CD4-positive, alpha-beta T cell treated with Interleukin-4 for 4 hours (primary cell): Measurements from ENCODE around the gene KATNB1.
A peak's percentile ranks its signal among the peaks of the same experiment; 100 is the strongest.
"Not testable (repeated sequence)": the region's sequence is repeated elsewhere in the genome, so short reads cannot be mapped to it uniquely, and the experiment has no call there.

Experiments
- DNase-seq: peaks from one replicate; pipeline ENCODE4 v3.0.0-alpha.2; 2020

The KATNB1 gene

DNA sequence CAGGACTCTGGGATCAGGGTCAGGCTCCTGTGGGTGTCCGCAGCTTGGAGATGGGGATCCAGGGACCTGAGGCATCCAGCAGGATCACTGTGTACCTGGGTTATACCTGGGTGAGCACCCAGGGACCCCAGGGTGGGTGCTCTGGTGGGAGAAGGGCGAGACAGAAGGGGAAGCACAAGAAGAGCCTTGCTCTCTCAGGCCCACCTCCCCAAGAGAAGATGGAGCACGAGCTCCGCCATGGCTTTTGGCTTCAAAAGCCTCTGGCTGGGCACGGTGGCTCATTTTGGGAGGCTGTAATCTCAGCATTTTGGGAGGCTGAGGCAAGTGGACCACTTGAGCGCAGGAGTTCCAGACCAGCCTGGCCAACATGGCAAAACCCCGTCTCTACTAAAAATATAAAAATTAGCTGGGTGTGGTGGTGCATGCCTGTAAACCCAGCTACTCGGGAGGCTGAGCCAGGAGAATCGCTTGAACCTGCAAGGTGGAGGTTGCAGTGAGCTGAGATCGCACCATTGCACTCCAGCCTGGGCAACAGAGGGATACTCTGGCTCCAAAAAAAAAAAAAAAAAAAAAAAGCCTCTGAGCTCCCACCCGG lies 32.1 kb upstream of the KATNB1 start:
- DNase-seq: no peak

DNA sequence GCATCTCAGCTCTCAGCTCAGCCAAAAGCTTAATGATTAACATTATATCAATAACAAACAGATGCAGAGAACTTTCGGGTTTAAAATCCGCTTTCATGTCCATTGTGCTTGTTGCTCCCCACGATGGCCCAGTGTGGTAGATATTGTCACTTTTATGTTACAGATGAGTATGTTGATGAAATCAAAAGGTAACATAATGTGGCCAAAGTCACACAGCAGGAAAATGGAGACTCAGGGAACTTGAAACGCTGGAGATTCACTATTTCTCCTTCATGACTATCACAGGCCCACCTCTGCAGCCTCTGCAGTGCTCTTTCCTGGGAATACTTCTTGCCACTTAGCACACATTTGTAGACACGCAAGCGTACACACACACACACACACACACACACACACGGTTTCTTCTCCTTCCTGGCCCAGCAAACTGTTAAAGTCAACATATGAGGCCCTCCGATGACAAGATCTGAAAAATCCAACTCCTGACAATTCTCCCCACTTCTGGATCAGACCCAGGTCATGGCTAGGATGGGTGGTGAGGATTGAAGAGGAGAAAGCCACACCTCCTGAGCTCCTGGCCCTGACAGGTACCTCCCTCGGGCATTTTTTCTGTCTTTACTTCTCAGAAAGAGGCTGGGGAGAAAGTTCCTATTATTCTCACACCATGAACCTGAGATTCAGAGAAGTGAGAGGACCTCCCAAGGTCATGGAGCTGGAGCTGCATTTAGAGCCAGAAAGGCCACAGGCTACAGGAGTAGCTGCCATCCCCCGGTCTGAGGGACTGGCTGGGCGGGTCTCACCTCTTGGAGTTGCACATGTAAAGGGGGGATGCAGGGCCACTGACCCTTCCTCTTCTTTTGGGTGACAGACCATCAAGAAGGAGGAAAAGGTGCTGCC lies 31.3 kb upstream of the KATNB1 start:
- DNase-seq: no peak

DNA sequence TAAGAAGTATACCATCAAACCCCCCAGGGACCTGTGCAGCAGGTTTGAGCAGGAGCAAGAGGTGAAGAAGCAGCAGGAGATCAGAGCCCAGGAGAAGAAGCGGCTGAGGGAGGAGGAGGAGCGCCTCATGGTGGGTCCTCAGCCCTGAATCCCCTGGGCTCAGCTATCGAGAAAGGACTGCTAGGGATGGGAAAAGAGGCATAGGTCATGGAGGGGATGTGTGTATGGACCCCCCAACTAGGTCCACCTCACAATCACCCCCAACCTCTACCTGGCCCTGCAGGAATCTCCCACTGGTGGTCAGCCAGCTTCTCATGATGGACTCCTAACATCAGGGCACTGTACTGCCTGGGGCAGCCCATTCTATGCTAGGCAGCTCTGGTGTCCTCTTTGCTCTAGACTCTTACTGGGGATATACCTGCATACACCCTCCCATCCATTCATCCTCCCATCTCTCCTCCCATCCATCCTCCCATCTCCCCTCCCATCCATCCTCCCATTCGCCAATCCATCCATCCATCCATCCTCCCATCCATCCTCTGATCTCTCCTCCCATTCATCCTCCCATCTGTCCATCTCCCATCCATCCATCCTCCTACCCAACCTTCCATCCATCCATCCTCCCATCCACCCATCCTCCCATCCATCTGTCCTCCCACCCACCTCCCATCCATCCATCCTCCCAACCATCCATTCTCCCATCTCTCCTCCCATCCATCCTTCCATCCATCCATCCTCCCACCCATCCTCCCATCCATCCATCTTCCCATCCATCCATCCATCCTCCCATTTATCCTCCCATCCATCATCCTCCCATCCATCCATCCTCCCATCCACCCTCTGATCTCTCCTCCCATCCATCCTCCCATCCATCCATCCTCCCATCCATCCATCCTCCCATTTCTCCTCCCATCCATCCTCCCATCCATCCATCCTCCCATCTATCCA lies 30.4 kb upstream of the KATNB1 start:
- DNase-seq: no peak

- no peak for DNase-seq
Measured at GRCh38 chr16:57706717-57707116, 28.9 kb upstream of the KATNB1 start.

DNA sequence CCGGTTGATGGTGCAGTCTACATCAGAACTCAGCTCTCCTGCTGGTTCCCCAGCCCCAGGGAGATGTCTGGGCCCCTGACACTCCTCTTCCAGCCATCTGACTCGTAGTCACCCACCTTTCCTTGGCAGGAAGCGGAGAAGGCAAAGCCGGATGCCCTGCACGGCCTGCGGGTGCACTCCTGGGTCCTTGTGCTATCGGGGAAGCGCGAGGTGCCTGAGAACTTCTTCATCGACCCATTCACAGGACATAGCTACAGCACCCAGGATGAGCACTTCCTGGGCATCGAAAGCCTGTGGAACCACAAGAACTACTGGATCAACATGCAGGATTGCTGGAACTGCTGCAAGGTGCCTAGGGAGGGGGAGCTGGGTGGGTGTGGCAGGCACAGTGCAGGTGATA lies 28.2 kb upstream of the KATNB1 start:
- DNase-seq: no peak

GRCh38 chr16:57708168-57708567 lies 27.4 kb upstream of the KATNB1 start:
- no peak for DNase-seq

- DNase-seq: no peak
Measured at GRCh38 chr16:57709663-57710062, 25.9 kb upstream of the KATNB1 start.

GRCh38 chr16:57711346-57711745 lies 24.2 kb upstream of the KATNB1 start:
- no peak for DNase-seq

DNA sequence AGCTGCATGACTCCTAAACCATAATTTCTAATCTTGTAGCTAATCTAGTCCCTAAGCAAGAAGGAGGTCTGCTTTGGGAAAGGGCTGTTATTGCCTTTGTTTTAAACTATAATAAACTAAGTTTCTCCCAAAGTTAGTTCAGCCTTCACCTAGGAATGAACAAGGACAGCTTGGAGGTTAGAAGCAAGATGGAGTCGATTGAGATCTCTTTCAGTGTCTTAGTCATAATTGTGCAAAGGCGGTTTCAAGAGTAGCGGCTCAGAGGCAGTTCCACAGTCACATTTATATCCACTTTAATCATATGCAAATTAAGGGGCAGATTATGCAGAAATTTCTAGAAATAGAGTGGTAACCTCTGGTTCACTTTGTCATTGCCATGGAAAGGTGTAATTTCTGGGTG lies 23.6 kb upstream of the KATNB1 start:
- no peak for DNase-seq

GRCh38 chr16:57712569-57712968 lies 23.0 kb upstream of the KATNB1 start:
- not testable (repeated sequence) for DNase-seq

DNA sequence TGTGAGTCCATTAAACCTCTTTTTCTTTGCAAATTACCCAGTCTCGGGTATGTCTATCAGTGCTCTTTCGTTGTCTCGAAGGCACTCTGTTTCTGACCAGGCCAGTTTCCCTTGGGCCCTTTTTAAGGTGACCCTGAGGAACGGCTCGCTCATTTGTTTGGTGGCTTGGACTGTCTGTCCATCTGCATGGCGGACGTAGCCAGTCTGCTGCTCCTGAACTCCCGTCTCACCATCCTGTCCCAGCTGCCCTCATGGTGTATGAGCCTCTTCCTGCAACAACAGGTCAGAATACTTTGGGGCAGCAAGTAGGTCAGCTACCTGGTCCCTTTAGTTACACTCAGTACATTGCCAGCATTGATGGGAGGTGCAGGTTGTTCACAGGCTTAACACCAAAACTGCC lies 22.0 kb upstream of the KATNB1 start:
- no peak for DNase-seq

GRCh38 chr16:57714047-57714446 lies 21.5 kb upstream of the KATNB1 start:
- DNase-seq: no peak

DNA sequence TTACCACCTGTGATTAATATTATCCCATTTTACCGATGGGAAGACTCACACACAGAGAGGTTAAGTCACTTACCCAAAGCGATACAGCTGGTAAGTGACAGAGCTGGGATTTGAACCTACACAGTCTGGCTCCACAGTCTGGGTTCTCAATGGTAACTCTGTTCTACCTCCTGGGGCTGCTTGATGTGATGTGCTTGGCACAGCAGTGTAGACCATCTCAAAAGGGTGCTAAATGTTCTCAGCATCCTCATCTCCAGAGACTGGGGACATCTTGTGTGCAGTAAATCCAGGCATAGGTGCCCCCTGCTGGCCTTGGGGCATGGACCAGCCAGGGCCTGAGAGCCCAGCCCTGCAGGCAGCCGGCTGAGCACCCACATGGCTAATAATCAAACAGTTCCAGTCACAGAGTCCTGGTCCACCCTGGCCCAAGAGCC lies 15.4 kb upstream of the KATNB1 start:
- DNase-seq: peak; percentile 15

DNA sequence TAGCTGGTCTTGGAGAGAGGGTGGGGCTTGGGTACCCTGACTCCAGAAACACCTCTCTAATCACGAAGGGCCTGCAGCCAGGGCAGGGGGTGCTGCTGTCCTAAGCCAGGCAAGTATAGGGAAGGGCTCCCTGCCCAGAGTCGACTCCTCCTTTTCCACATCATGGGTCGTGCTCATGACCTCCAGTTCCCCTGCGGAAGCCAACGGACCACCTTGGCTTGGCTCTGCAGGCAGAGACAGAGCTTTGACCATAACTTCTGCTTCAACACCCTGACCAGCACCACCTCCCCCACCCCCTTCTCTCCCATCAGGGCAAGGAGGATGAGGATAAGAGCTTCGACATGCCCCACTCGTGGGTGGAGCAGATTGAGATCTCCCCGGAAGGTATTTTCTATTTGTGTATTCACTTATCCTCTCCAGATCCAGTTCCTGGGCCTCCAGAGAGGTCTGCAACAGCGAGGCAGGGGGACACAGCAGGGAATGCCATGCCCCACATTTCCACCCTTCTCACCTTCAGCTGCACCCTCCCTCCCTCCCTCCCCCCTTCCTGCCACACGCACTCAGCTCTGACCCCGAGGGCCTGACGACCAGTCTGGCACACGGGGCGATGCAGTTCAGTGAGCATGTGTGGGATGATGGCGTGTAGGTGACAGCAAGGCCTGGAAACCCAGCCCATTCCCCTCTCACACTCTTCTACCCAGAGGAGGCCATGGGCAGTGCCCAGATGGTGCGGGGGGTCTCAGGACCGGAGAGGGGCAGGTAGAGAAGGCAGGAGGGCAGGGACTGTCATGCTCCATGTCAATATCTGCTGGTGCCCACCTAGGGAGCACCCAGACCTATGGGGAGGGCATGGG lies 14.0 kb upstream of the KATNB1 start:
- no peak for DNase-seq

- no peak for DNase-seq
Measured at GRCh38 chr16:57722210-57722499, 13.4 kb upstream of the KATNB1 start.

DNA sequence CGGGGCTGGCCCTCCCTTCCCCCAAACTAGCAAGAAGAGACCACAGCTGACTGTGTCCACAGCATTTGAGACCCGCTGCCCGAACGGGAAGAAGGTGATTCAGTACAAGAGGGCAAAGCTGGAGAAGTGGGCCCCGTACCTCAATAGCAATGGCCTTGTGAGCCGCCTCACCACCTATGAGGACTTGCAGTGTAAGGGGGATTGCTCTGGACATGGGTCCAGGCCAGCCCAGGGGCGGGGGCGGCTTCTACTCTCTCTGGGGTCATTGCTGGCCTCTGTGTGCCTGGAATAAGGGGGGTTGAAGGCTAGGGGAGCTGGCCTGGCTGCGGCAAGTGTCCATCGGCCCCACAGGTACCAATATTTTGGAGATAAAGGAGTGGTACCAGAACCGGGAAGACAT lies 12.9 kb upstream of the KATNB1 start:
- DNase-seq: no peak

GRCh38 chr16:57723170-57723569 lies 12.4 kb upstream of the KATNB1 start:
- no peak for DNase-seq

DNA sequence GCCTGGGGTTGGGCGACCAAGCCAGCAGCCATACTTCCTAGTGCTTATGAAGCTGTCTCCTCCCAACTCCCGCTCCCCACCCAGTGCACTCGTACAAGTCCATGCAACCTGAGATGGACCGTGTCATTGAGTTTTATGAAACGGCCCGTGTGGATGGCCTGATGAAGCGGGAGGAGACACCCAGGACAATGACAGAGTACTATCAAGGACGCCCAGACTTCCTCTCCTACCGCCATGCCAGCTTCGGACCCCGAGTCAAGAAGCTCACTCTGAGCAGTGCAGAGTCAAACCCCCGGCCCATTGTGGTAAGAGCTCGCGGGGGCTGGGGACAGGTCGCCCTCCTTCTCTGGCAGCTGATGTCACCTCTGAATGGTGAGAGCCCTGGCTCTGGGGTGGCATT lies 11.0 kb upstream of the KATNB1 start:
- no peak for DNase-seq

DNA sequence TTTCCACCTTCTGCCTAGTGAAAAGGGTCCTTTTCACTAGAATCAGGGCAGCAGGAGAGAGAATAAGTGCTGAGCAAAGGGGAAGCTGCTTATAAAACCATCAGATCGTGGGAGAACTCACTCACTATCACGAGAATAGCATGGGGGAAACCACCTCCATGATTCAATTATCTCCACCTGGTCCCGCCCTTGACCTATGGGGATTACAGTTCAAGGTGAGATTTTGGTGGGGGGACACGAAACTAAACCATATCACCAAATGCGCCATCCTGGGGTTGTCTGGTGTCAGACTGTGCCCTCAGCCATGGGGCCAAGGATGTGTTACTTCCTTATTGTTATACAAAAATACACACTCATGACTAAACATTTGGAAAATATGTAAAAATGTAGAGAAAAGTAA lies 10.4 kb upstream of the KATNB1 start:
- DNase-seq: no peak

GRCh38 chr16:57725554-57725953 lies 10.0 kb upstream of the KATNB1 start:
- DNase-seq: no peak

- no peak for DNase-seq
Measured at GRCh38 chr16:57725976-57726375, 9.6 kb upstream of the KATNB1 start.

DNA sequence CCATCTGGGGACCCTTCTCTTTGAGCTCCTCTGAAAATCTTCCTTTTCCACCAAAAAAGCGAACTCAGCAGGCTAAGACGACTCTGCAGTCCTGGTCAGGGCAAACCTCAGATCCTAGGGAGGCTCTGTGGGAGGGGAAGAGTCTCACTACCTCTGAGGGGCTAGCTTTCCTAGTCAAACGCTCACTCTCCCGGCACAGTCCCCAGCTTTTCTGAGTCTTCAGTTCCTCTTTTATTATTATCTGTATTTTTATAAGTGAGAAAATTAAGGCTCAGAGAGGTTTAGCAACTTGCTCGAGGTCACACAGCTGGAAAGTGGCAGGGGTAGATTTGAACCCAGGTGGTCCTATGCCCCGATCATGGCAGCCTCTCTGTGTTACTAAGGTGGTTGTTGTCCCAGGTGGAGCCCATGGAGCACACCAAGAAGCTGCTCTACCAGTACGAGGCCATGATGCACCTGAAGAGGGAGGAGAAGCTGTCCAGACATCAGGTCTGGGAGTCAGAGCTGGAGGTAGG lies 9.1 kb upstream of the KATNB1 start:
- DNase-seq: no peak
